HG03139 (cell line): Measurements from ENCODE around the gene ERCC2.
"Not testable (repeated sequence)": the region's sequence is repeated elsewhere in the genome, so short reads cannot be mapped to it uniquely, and the experiment has no call there.

ENCODE experiments used
- ATAC-seq: cut with Tn5 transposase; IDR thresholded peaks from one replicate; pipeline ENCODE4 v1.9.1; 2021; ENCODE audit not compliant: unreplicated experiment

ERCC2 gene

DNA sequence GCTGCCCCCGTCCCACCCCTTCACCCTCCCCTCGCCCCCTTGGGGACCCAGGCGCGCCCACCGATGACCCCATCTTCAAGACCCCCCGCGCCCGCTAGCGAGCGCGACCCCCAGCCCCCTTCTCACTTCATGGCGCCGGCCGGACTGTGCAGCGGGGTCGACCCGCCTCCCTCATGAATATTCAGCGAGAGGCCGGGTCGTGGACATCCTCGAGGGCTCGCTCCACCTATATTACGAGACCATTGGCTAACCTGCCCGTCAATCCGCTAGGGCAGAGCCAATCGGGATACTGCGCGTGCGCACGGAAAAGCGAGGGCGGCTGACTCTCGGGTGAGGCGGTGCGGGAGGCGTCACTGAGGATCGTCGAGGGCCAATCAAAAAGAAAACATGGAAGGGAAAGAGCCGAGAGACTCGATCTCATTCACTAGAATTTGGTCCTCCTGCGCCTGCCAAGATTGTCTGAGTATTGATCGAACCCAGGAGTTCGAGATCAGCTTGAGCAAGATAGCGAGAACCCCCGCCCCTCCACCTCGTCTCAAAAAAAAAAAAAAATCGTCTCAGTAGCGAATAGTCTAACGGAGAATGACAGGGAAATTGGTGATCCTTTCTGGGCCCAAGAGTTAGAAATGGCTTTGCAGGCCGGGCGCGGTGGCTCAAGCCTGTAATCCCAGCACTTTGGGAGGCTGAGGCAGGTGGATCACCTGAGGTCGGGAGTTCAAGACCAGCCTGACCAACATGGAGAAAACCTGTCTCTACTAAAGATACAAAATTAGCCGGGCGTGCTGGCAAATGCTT, at the start of gene ERCC2:
Gene ERCC2, minus strand, starts transcription at position 164 of the 795 bp plus-strand sequence. Its CDS starts 33 bp downstream, at position 131.
- peak; percentile 93 for ATAC-seq

DNA sequence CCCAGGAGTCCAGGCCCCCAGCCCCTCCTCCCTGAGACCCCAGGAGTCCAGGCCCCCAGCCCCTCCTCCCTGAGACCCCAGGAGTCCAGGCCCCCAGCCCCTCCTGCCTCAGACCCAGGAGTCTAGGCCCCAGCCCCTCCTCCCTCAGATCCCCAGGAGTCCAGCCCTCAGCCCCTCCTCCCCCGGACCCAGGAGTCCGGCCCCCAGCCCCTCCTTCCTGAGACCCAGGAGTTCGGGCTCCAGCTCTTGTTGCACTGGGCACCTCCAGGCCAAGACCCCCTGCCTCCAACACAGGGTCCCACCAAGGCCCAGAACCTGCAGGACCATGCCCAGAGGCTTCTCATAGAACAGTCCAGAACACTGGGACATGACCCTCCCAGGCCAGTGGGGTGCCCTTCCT, 49.5 kb upstream of the ERCC2 start:
- ATAC-seq: no peak

DNA sequence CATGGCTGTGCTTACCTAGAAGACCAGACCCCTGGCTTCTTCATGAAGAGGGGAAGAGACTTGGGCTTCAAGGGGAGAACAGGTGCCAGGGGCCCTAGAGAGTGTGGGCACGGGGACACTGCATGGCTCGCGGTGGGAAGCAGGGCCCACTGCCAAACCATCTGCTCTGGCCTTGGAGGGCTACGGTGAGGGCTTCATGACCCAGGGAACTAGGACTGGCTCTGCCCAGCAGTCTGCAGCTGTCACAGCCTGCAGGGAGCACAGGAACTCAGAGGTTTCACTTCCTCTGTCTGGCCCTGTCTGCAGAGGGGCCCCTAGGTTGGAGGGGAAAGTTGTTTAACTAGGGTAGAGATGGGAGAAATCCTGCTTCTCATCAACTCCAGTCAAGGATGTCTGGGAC, 49.0 kb upstream of the ERCC2 start:
- no peak for ATAC-seq

DNA sequence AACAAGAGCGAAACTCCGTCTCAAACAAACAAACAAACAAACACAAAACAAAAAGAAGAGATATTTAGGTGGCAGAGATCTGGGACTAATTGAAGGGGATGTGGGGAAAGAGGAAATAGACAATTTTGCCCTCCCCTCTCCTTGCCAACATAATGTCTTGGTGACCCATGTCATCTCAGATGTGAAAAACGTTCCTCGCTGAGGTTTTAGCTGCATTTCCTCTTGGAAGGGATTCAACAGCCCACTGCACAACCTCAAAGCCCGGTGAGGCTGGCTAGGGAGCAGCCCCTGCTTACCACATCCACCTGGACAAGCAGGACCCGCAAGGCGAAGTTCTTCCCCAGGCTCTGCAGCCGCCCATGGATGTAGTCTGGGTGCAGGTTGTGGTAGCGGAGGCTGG, 48.4 kb upstream of the ERCC2 start:
- no peak for ATAC-seq

DNA sequence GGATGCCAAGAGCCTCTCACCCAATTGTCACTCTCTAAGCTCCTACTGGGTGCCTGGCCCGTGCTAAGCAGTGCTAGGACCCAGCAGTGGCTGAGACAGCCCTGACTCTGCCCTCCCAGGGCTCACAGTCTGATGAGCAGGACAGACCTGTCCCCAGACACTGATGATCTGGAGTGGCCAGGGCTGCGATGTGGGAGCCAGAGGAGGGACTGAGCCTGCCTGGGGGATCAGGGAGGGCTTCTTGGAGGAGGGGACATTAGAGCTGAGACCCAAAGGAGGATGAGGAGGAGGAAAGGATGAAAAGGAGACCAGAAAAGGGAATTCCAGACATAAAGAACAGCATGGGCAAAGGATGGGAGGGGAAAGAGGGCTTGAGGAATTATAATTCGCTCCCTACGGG, 46.8 kb upstream of the ERCC2 start:
- ATAC-seq: no peak

DNA sequence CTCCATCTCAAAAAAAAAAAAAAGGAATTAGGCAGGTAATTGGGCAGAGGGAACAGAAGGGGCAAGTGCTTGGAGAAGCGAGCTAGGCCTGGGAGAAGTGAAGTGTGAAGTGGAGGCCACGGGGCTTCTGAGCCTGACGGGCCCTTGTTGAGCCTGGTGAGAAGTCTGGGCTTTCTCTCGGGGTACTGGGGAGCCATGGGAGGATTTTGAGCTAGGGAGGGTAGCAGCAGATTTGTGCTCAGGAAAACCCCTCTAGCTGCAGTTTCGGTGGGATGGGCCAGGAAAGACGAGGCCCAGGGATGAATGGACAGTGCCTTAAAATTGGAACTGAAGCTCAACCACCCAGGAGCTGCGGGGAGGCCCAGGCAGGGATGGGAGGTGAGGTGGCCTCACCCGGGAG, 44.1 kb upstream of the ERCC2 start:
- ATAC-seq: no peak

DNA sequence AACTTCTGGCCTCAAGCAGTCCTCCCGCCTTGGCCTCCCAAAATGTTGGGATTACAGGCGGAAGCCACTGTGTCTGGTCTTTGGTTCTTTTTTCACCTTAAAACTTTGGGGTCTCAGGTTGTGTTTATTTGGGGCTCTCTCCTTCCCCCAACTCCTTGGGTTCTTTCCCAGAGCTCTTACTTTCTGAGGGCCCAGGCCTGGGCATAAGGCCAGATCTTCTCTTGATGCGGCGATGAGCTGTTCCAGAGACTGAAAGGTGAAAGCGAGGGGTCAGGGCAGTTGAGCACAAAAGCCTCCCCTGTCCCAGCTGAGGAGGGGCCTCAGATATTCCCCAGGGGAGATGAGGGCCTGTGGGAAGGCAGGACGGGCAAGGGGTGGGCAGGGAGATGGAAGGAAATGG, 43.1 kb upstream of the ERCC2 start:
- no peak for ATAC-seq

DNA sequence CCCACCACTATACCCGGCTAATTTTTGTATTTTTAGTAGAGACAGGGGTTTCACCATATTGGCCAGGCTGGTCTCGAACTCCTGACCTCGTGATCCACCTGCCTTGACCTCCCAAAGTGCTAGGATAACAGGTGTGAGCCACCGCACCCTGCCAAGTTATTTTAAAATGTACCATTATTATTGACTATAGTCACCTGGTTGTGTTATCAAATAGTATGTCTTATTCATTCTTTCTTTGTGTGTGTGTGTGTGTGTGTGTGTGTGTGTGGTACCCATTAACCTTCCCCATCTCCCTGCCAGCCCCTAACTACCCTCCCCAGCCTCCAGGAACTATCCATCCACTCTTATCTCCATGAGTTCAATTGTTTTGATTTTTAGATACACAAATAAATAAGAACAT, 40.0 kb upstream of the ERCC2 start:
- not testable (repeated sequence) for ATAC-seq

DNA sequence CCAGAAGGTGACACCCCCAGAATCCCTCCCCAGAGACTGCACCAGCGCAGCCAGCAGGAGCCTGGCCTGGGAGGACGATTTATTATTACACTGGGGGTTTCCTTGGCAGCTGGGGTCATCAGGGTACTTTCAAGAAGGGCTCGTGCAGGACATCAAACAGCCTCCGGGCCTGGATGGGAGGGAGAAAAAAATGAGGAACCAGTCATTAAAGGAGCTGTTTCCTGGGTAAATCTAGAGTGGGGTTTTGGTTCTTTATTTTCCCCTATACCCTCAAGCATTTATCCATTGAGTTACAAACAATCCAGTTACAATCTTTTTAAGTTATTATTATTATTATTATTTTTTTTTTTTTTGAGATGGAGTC, 39.2 kb upstream of the ERCC2 start:
- no peak for ATAC-seq

DNA sequence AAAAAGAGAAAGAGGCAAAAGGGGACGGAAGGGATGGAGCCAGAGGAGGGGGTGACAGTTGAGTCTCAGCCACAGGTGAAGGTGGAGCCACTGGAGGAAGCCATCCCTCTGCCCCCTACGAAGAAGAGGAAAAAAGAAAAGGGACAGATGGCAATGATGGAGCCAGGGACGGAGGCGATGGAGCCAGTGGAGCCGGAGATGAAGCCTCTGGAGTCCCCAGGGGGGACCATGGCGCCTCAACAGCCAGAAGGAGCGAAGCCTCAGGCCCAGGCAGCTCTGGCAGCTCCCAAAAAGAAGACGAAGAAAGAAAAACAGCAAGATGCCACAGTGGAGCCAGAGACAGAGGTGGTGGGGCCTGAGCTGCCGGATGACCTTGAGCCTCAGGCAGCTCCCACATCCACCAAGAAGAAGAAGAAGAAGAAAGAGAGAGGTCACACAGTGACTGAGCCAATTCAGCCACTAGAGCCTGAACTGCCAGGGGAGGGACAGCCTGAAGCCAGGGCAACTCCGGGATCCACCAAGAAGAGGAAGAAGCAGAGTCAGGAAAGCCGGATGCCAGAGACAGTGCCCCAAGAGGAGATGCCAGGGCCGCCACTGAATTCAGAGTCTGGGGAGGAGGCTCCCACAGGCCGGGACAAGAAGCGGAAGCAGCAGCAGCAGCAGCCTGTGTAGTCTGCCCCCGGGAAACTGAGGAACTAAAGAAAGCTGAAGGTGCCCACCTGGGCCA, 38.6 kb upstream of the ERCC2 start:
- no peak for ATAC-seq

DNA sequence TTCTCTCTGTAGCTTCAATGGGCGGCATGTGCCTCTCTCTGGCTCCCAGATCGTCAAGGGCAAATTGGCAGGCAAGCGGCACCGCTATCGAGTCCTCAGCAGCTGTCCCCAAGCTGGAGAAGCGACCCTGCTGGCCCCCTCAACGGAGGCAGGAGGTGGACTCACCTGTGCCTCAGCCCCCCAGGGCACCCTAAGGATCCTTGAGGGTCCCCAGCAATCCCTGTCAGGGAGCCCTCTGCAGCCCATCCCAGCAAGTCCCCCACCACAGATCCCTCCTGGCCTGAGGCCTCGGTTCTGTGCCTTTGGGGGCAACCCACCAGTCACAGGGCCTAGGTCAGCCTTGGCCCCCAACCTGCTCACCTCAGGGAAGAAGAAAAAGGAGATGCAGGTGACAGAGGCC, 37.7 kb upstream of the ERCC2 start:
- no peak for ATAC-seq

DNA sequence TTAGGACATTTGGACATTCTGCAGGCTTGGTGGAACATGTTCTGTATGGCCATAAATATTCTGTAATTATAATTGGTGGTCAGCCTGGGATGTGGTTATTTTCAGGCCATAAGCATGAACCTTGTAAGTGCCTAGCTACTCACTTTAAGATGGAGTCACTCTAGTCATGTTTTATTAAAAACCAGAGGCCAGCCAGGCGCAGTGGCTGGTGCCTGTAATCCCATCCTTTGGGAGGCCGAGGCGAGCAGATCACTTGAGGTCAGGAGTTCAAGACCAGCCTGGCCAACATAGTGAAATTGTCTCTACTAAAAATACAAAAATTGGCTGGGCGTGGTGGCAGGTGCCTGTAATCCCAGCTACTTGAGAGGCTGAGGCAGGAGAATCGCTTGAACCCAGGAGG, 37.2 kb upstream of the ERCC2 start:
- ATAC-seq: not testable (repeated sequence)

DNA sequence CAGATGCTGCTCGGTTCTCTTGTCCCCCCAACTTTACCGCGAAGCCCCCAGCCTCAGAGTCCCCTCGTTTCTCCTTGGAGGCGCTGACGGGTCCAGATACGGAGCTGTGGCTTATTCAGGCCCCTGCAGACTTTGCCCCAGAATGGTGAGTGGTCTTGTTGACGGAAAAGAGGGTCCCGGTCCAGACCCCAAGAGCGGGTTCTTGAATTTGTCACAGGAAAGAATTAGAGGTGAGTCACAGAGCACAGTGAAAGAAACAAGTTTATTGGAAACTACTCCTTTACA, 36.7 kb upstream of the ERCC2 start:
- no peak for ATAC-seq

DNA sequence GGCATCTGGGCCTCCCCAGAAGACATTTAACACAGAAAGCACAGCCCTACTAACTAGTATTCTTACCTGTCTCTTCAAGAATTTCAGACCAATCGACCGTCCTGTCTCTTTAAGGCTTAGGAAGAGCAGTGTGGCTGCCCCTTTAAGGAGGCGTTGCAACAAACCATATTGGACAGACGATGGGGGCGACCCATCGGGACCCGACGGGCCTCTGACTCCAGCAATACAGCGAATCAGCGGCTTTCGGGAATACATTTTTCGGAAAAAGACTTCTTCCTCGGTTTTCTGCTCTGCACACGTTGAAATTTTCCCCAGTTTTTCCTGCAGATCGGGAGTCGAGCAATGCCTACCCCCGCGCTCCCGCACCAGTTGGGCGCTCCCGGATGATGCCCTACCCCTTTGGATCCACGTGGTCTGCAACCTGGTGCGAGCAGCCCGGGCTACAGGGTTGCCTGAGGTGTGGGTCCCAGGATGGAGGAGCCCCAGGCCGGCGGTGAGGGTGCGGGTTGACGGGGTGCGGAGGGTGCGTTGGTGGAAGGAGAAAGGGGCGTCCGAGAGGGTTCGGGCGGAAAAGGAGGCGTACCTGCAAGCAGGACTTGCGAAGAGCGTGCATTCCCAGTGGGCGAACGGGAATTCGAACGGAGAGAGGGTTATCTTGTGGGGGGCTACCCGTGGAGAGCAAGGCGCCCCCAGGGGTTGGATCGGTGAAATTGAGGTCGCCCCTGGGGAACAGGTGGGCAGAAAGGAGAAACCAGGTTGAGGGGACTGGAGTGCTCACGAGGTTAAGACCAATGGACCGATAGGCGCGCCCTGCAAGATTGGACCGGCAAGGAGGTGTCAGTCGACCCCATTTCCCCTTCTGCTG, 36.1 kb upstream of the ERCC2 start, which contains the start of gene POLR1G:
Gene POLR1G, plus strand, starts transcription at position 419 of the 865 bp plus-strand sequence. Its CDS starts 53 bp downstream, at position 472.
- ATAC-seq: peak; percentile 54

DNA sequence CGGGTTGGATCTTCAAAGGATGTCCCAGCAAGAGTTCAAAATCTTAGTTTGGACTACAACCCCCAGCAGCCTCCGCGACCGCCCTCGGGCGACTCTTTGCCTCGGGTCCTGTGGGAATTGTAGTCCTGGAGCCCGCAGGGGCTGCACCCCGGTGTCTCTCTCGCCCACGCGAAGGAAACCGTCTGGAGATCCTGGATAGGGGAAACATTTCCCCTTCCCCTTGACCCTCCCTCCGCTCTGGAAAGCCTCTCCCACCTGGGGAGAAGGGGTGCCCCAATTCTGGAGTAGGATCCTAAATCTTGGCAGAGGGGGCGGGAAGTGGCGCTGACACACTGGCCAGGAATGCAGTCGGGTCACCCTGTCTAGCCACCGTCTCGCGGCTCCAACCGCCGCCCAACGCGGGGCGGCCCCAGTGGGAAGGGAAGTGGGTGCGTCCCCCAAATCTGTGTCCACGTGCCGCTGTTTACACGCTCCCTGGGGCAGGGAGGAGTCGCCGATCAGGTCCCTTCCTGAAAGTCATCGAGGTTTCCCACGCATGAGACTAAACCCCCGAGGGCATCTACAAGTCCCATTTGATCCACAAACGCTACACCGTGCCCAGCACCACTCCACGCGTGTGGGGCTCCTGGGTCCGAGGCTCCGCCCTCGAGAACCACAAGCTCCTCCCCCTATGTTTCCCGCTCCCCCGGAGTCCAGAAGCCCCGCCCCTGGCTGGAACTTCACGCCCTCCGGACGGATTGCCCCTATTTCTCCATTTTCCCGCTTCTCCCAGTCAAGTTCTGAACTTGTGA, 35.3 kb upstream of the ERCC2 start:
- ATAC-seq: peak; percentile 39

DNA sequence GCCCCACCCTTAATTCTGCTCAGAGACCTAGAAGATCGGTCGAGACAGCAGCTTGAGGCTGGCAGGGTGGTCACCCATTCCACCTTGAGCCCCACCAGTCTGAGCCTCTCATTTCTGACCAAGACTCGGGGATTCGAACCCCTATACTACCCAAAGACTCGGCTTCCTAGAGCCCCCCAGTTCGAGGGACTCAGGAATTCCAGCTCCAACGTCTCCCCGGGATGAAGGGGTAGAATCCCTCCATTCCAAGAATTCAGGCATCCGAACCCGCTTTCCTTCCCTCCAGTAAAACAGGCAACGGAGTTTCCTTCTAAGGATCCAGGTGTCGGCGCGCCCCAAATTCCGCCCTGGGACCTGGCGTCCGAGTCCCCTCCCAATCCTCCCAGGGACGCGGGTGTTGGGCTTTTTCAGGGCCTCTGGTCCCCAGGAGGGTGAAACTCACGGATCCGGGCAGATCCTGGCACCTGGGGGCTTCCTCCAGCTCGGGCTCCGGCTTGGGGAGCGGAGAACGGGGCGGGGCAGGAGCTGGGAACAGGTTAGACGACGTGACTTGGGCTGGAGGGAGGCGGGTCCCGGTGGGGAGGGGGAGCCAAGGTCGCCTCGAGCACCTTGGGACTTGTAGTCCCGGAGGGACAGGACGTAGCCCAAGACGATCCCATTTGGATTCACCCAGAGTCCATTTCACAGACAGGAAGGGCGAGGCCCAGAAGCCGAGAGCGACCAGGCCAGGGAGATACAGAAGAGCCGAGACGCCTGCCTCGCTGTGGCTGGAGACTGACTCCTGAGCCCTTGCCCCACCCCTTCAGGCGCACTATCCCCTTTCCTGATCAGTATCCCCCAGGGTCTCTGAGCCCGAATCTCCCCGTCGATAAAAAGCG, 34.4 kb upstream of the ERCC2 start, which contains the start of gene PPP1R13L:
Gene PPP1R13L, minus strand, starts transcription at position 513 of the 878 bp plus-strand sequence. CDS start 6,751 bp downstream, outside the sequence.
- no peak for ATAC-seq

DNA sequence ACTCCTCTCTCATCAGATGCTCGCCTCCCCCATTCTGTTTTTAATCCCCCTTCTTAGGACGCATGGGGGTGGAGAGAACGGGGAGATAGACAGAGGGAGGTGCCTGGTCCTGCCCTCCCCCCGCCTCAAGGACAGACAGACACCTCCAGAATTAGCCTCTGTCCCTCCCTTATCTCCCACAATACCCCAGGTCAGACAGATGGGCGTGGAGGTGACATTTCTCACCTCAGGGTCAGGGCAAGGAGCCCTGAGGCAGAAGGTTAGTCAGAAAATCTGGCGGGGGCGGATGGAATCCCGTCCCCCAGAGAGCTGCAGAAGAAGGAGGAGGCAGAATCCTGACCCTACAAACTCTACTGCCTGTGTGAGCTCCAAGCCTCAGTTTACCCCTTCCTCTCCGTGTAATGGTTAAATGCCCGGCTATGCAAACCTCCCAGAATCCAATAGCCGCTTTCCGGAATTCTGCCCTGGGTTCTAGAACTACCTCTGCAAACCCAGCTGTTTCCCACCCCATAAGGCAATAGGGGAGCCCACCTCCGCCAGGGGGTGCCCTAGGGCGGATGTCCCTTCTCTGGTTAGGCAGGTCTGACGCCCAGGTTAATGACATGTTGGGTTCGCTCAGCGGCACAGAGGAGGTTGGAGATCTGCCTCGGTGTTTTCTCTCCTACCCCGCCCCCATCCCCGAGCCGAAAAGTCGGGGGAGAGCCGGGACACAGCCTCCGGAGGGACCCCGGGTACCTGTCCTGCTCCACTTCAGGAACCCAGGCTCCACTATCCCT, 33.6 kb upstream of the ERCC2 start:
- ATAC-seq: no peak

DNA sequence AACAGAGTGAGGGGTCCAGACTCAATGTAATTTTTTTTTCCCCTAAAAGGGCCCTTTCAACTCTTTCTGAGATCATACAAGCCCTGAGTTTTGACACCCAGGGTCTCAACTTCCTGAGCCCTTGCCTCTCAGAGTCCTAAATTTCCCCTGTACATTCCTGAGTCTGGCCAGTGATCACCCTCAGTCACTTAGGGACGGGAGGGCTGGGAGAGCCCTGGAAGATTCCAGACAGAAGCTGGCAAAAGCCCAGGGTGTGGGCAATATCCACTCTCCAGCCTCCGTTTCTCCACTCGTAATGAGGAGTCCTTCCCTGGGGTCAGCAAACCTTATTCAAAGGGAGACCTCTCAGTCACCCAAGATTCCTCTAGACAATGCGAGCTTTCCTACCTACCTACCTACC, 32.9 kb upstream of the ERCC2 start:
- ATAC-seq: no peak
